Measurements from ENCODE around the gene PRKG1.

DNA sequence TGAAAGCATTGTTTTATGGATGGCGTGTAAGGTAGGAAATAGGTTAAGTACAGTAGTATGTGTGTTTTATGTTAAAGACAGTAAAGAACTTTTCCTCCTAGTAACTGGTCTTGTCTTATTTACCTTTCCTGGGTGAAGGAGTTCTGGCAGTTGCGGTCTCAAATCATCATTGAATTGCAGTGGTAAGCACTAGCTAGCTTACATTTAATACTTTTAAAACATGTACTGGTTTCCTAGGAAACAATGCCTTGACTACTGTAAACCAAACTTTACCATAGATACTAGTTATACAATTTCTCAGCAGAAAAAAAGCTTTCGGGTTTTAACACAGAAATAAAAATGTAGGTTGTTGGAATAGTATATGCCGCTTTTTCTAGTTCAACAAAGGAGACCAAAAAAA, 37.7 kb downstream of the PRKG1 start:
- TF ChIP-seq RAD21 (IDR thresholded peaks at IDR 0.05) (no peak), YY1 (IDR thresholded peaks at IDR 0.05) (no peak), GABPA (IDR thresholded peaks at IDR 0.05 in 1 of 2, conservative IDR thresholded peaks at IDR 0.05 in 1 of 2) (no peak), SP1 (IDR thresholded peaks at IDR 0.05) (no peak), EGR1 (IDR thresholded peaks at IDR 0.05; ENCODE audit: low read depth in 2 of 2) (no peak), HNF4G (IDR thresholded peaks at IDR 0.05) (no peak)
- TF ChIP-seq, protein P1, sequence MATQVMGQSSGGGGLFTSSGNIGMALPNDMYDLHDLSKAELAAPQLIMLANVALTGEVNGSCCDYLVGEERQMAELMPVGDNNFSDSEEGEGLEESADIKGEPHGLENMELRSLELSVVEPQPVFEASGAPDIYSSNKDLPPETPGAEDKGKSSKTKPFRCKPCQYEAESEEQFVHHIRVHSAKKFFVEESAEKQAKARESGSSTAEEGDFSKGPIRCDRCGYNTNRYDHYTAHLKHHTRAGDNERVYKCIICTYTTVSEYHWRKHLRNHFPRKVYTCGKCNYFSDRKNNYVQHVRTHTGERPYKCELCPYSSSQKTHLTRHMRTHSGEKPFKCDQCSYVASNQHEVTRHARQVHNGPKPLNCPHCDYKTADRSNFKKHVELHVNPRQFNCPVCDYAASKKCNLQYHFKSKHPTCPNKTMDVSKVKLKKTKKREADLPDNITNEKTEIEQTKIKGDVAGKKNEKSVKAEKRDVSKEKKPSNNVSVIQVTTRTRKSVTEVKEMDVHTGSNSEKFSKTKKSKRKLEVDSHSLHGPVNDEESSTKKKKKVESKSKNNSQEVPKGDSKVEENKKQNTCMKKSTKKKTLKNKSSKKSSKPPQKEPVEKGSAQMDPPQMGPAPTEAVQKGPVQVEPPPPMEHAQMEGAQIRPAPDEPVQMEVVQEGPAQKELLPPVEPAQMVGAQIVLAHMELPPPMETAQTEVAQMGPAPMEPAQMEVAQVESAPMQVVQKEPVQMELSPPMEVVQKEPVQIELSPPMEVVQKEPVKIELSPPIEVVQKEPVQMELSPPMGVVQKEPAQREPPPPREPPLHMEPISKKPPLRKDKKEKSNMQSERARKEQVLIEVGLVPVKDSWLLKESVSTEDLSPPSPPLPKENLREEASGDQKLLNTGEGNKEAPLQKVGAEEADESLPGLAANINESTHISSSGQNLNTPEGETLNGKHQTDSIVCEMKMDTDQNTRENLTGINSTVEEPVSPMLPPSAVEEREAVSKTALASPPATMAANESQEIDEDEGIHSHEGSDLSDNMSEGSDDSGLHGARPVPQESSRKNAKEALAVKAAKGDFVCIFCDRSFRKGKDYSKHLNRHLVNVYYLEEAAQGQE (IDR thresholded peaks at IDR 0.05), result no peak
- TF ChIP-seq, protein P2, sequence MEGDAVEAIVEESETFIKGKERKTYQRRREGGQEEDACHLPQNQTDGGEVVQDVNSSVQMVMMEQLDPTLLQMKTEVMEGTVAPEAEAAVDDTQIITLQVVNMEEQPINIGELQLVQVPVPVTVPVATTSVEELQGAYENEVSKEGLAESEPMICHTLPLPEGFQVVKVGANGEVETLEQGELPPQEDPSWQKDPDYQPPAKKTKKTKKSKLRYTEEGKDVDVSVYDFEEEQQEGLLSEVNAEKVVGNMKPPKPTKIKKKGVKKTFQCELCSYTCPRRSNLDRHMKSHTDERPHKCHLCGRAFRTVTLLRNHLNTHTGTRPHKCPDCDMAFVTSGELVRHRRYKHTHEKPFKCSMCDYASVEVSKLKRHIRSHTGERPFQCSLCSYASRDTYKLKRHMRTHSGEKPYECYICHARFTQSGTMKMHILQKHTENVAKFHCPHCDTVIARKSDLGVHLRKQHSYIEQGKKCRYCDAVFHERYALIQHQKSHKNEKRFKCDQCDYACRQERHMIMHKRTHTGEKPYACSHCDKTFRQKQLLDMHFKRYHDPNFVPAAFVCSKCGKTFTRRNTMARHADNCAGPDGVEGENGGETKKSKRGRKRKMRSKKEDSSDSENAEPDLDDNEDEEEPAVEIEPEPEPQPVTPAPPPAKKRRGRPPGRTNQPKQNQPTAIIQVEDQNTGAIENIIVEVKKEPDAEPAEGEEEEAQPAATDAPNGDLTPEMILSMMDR (IDR thresholded peaks at IDR 0.05; ENCODE audit: low read depth, low read length, missing input control), result no peak
- TF ChIP-seq, protein P3, sequence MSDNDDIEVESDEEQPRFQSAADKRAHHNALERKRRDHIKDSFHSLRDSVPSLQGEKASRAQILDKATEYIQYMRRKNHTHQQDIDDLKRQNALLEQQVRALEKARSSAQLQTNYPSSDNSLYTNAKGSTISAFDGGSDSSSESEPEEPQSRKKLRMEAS (IDR thresholded peaks at IDR 0.05), result no peak
- TF ChIP-seq, protein P4, sequence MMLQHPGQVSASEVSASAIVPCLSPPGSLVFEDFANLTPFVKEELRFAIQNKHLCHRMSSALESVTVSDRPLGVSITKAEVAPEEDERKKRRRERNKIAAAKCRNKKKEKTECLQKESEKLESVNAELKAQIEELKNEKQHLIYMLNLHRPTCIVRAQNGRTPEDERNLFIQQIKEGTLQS (IDR thresholded peaks at IDR 0.05), result no peak
- TF ChIP-seq, protein P5, sequence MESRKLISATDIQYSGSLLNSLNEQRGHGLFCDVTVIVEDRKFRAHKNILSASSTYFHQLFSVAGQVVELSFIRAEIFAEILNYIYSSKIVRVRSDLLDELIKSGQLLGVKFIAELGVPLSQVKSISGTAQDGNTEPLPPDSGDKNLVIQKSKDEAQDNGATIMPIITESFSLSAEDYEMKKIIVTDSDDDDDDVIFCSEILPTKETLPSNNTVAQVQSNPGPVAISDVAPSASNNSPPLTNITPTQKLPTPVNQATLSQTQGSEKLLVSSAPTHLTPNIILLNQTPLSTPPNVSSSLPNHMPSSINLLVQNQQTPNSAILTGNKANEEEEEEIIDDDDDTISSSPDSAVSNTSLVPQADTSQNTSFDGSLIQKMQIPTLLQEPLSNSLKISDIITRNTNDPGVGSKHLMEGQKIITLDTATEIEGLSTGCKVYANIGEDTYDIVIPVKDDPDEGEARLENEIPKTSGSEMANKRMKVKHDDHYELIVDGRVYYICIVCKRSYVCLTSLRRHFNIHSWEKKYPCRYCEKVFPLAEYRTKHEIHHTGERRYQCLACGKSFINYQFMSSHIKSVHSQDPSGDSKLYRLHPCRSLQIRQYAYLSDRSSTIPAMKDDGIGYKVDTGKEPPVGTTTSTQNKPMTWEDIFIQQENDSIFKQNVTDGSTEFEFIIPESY (IDR thresholded peaks at IDR 0.05), result no peak
